NOMO-1 treated with dmso at 0.1 percent for 144 hours (cell line): ENCODE results near the gene STUB1.

ENCODE experiments used
- DNase-seq: peaks from one replicate; lab custom pipeline; 2025; ENCODE audit not compliant: unreplicated experiment; lab: John Stamatoyannopoulos, UW

The STUB1 gene

GRCh38 chr16:662597-662996 is 17.6 kb upstream of the STUB1 start:
- no peak for DNase-seq

- no peak for DNase-seq
Measured at GRCh38 chr16:666572-666971, 13.6 kb upstream of the STUB1 start.

GRCh38 chr16:667113-667779 is 13.0 kb upstream of the STUB1 start:
- DNase-seq, result no peak

GRCh38 chr16:667780-668518 is 12.3 kb upstream of the STUB1 start, which contains the start of gene RHOT2:
Gene RHOT2, plus strand, starts transcription at chr16:668132. Its CDS starts 68 bp downstream, at chr16:668200.
- DNase-seq, result peak; percentile 88

- DNase-seq, result no peak
Measured at GRCh38 chr16:668519-669171, 11.6 kb upstream of the STUB1 start.

- DNase-seq, result no peak
Measured at GRCh38 chr16:669666-670065, 10.5 kb upstream of the STUB1 start.

- DNase-seq, result no peak
Measured at GRCh38 chr16:670485-671352, 9.5 kb upstream of the STUB1 start.

GRCh38 chr16:671353-672131 is 8.7 kb upstream of the STUB1 start:
- no peak for DNase-seq

- no peak for DNase-seq
Measured at GRCh38 chr16:672371-672770, 7.8 kb upstream of the STUB1 start.

GRCh38 chr16:672851-673250 is 7.4 kb upstream of the STUB1 start:
- DNase-seq, result no peak

GRCh38 chr16:673399-673991 is 6.7 kb upstream of the STUB1 start:
- no peak for DNase-seq

- DNase-seq, result no peak
Measured at GRCh38 chr16:674214-674881, 5.9 kb upstream of the STUB1 start.

GRCh38 chr16:674968-675883 is 5.0 kb upstream of the STUB1 start, which contains the start of gene RHBDL1:
Gene RHBDL1, plus strand, starts transcription at chr16:675671. Its CDS starts 120 bp downstream, at chr16:675791.
- peak; percentile 13 for DNase-seq

GRCh38 chr16:675884-676564 is 4.2 kb upstream of the STUB1 start:
- DNase-seq, result no peak

- no peak for DNase-seq
Measured at GRCh38 chr16:676565-676902, 3.7 kb upstream of the STUB1 start.

- DNase-seq, result no peak
Measured at GRCh38 chr16:676913-677312, 3.3 kb upstream of the STUB1 start.

- no peak for DNase-seq
Measured at GRCh38 chr16:677316-678190, 2.7 kb upstream of the STUB1 start.
